SK-N-SH (cell line): Measurements from ENCODE around the gene CST9. TPM values are rescaled to one million over a fixed set of nuclear protein-coding genes. Genes with fewer than 3 reads are reported as not detected.

Source experiments
- CTCF ChIA-PET: fragments of 300-600, 350-600 bp; formaldehyde crosslinking; extraction: SDS; loops from one replicate; lab custom pipeline; 2021; lab: Yijun Ruan, JAX
- POLR2A ChIA-PET: fragments of 350-600 bp; sonication (Branson Sonifier 250); formaldehyde crosslinking; extraction: SDS; loops from one replicate; lab custom pipeline; 2020; ENCODE audit warnings: antibody characterized with exemption, inconsistent platforms; lab: Yijun Ruan, JAX
- DNase-seq: peaks from one replicate; pipeline ENCODE4 v3.0.0; 2012
- H2AFZ ChIP-seq: fragments of 200-600 bp; sonication (generic); 2 replicates; pipeline ENCODE4 v1.8.1; 2016; ENCODE audit warnings: antibody characterized with exemption, mild to moderate bottlenecking, low read depth
- H3F3A ChIP-seq: fragments of 200-600 bp; sonication (generic); replicated peaks from 2 replicates; pipeline ENCODE3; 2016; ENCODE audit warnings: antibody characterized with exemption, mild to moderate bottlenecking; ENCODE audit not compliant: insufficient read depth
- H3K27ac ChIP-seq, 2 experiments: fragments of 200-500 bp in 1 of 2; fragments of 200-600 bp in 1 of 2; sonication (Bioruptor generic) in 1 of 2; sonication (generic), shearing (Covaris generic) in 1 of 2; 2 replicates each; pipeline versions ENCODE4 v1.5.1 to v1.6.1; 2014 to 2016; ENCODE audit warnings: low read depth in 2 of 2, inconsistent platforms in 1 of 2, low read length in 1 of 2, mild to moderate bottlenecking in 1 of 2, mixed read lengths in 1 of 2
- H3K27me3 ChIP-seq: fragments of 200-600 bp; sonication (generic), shearing (Covaris generic); 2 replicates; pipeline ENCODE4 v1.6.1; 2016; ENCODE audit warnings: mixed run types; ENCODE audit not compliant: insufficient read depth
- H3K36me3 ChIP-seq, 2 experiments: fragments of 200-500 bp in 1 of 2; fragments of 200-600 bp in 1 of 2; sonication (Bioruptor generic) in 1 of 2; sonication (generic) in 1 of 2; replicated peaks in 1 of 2; 2 replicates each; pipeline versions ENCODE3 to v1.5.1; 2014 to 2016; ENCODE audit warnings: low read length in 1 of 2, mild to moderate bottlenecking in 1 of 2; ENCODE audit not compliant: insufficient read depth in 2 of 2, control insufficient read depth in 1 of 2
- H3K4me1 ChIP-seq, 2 experiments: fragments of 200-500 bp in 1 of 2; fragments of 200-600 bp in 1 of 2; sonication (Bioruptor generic) in 1 of 2; sonication (generic), shearing (Covaris generic) in 1 of 2; 2 replicates each; pipeline versions ENCODE4 v1.5.1 to v1.6.1; 2014 to 2016; ENCODE audit warnings: low read depth in 1 of 2, low read length in 1 of 2, mixed run types in 1 of 2; ENCODE audit not compliant: insufficient read depth in 2 of 2, control insufficient read depth in 1 of 2
- H3K4me2 ChIP-seq: fragments of 200-600 bp; sonication (generic), shearing (Covaris generic); 2 replicates; pipeline ENCODE4 v1.6.1; 2017; ENCODE audit warnings: mixed run types
- H3K4me3 ChIP-seq, 2 experiments: fragments of 200-500 bp in 1 of 2; fragments of 200-600 bp in 1 of 2; sonication (Bioruptor generic) in 1 of 2; sonication (generic), shearing (Covaris generic) in 1 of 2; 2 replicates each; pipeline versions ENCODE4 v1.5.1 to v1.8.1; 2014 to 2016; ENCODE audit warnings: low read depth in 2 of 2, inconsistent platforms in 1 of 2, low read length in 1 of 2, mild to moderate bottlenecking in 1 of 2, mixed read lengths in 1 of 2, moderate library complexity in 1 of 2
- H3K79me2 ChIP-seq: fragments of 200-600 bp; sonication (generic); 2 replicates; pipeline ENCODE4 v1.8.1; 2017; ENCODE audit warnings: mild to moderate bottlenecking; ENCODE audit not compliant: insufficient read depth
- H3K9ac ChIP-seq: fragments of 200-600 bp; sonication (generic); 2 replicates; pipeline ENCODE4 v1.6.1; 2017; ENCODE audit warnings: mixed run types
- H3K9me2 ChIP-seq: fragments of 200-600 bp; sonication (generic); 2 replicates; pipeline ENCODE4 v1.6.1; 2017; ENCODE audit warnings: mixed run types
- H3K9me3 ChIP-seq: fragments of 200-600 bp; sonication (generic); 2 replicates; pipeline ENCODE4 v1.6.1; 2017; ENCODE audit warnings: mixed run types, mild to moderate bottlenecking, moderate library complexity
- H4K20me1 ChIP-seq: fragments of 200-600 bp; sonication (generic); 2 replicates; pipeline ENCODE4 v1.6.1; 2017; ENCODE audit warnings: mild to moderate bottlenecking, mixed run types; ENCODE audit not compliant: insufficient read depth
- ELF1 ChIP-seq: IDR thresholded peaks from 2 replicates; pipeline ENCODE4 v1.4.0; 2012
- GABPA ChIP-seq: IDR thresholded peaks from 2 replicates; pipeline ENCODE4 v1.4.0; 2012; ENCODE audit warnings: low read depth, mild to moderate bottlenecking
- GATA2 ChIP-seq: sonication (generic); formaldehyde crosslinking; IDR thresholded peaks from 2 replicates; pipeline ENCODE4 v1.5.0; 2020; ENCODE audit warnings: mild to moderate bottlenecking, missing genetic modification reagents
- IRF3 ChIP-seq: fragments of 150-350 bp; IDR thresholded peaks from 2 replicates; pipeline ENCODE4 v1.6.1; 2016; ENCODE audit warnings: mild to moderate bottlenecking, low read depth, low read length
- JUND ChIP-seq: IDR thresholded peaks from 2 replicates; pipeline ENCODE4 v1.4.0; 2012
- MEF2A ChIP-seq: IDR thresholded peaks from 2 replicates; pipeline ENCODE4 v1.4.0; 2012; ENCODE audit warnings: low read depth, borderline replicate concordance
- MXI1 ChIP-seq: IDR thresholded peaks from 2 replicates; pipeline ENCODE4 v1.6.1; 2012; ENCODE audit warnings: mild to moderate bottlenecking, low read depth, low read length, improper control_type of control experiment
- NFIC ChIP-seq: IDR thresholded peaks from 2 replicates; pipeline ENCODE4 v1.4.0; 2012; ENCODE audit warnings: borderline replicate concordance
- NRF1 ChIP-seq: IDR thresholded peaks from 2 replicates; pipeline ENCODE4 v1.6.1; 2012; ENCODE audit warnings: low read depth, mild to moderate bottlenecking, low read length
- RXRA ChIP-seq: IDR thresholded peaks from 2 replicates; pipeline ENCODE4 v1.4.0; 2012; ENCODE audit warnings: low read depth, mild to moderate bottlenecking, borderline replicate concordance
- SMC3 ChIP-seq: IDR thresholded peaks from 2 replicates; pipeline ENCODE4 v1.6.1; 2012; ENCODE audit warnings: low read depth, low read length, improper control_type of control experiment
- WGBS: methylation state at CpG from one replicate; pipeline ENCODE4 v1.1.6; 2017; ENCODE audit warnings: low lambda C conversion rate; 5-methylcytosine and 5-hydroxymethylcytosine counted together
- polyA plus RNA-seq, 3 experiments: library from polyadenylated mRNA; depleted of rRNA; stranded (reverse); fragments of >200 nt; gene quantifications; 2 replicates each; pipeline ENCODE4 v1.2.3, GENCODE V29; 2012
- TF ChIP-seq, protein P1 (sequence below): IDR thresholded peaks from 2 replicates; pipeline ENCODE4 v1.4.0; 2012; ENCODE audit warnings: low read depth

The CST9 gene
- polyA plus RNA-seq, 1 of the 3 experiments (the other 2 are of a cell fraction) = not detected

GRCh38 chr20:23631981-23632710 lies 26.4 kb upstream of the CST9 start:
- Histone ChIP-seq H3K9me3 (no peaks in the 10 kb centered on the region), H3K79me2 (peaks cover 19% of the 10 kb centered on the region), H3K36me3 (peaks cover 0 to 13% of the 10 kb centered on the region in 2 experiments), H4K20me1 (peaks cover 7% of the 10 kb centered on the region; the same call in 1 of the 2 replicates), H3K4me2 (no peak overlapping the region), H3K4me3 (no peak overlapping the region), H3K9ac (no peak overlapping the region), H2AFZ (no peak overlapping the region), H3F3A (no peaks in the 10 kb centered on the region), H3K27me3 (no peaks in the 10 kb centered on the region), H3K9me2 (no peaks in the 10 kb centered on the region), H3K27ac (no peak overlapping the region), H3K4me1 (peaks cover 4 to 10% of the 10 kb centered on the region in 2 experiments; a peak in 1 of 4 replicates)
- no peak for DNase-seq
- ChIA-PET CTCF (no interaction called here), POLR2A (no interaction called here)
- no peak for TF ChIP-seq JUND
- no peak for TF ChIP-seq NFIC
- no peak for TF ChIP-seq IRF3
- TF ChIP-seq ELF1 = no peak
- WGBS = 89% methylated on average over 5 of the region's 12 CpGs

DNA sequence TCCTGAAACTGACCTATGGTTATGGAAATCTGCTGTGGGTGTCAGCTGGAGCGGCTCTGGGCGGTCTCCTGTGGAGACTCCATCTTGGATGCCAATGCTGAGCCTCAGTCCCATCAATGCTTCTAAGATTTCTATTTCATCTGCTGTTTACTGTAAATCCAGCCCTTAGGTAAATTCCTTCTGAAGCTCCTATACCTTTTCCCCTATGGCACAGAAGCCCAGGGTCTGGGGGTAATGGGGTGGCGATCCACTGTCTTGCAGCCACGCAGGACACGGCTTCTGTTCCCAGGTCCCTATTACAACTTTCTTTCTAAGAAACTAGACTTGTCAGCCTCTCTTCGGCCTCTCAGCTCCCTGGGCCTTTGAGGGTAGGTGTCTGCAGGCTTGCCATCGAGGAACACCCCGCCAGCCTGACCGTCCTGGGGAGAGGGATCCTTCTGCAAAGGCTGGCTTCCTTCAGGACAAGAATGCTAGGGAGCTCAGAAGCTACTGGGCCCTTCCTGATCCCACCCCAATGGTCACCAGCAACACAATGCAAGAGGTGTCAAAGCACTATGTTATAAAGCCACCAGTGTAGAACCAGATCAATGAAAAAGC lies 25.6 kb upstream of the CST9 start:
- Histone ChIP-seq H3K9ac (no peak overlapping the region), H3K9me3 (no peaks in the 10 kb centered on the region), H3K4me3 (no peak overlapping the region), H2AFZ (no peak overlapping the region), H3K27ac (no peak overlapping the region), H3K4me2 (no peak overlapping the region), H3F3A (no peaks in the 10 kb centered on the region), H3K79me2 (peaks cover 11% of the 10 kb centered on the region), H3K27me3 (no peaks in the 10 kb centered on the region), H3K9me2 (no peaks in the 10 kb centered on the region), H3K4me1 (peaks cover under 1 to 4% of the 10 kb centered on the region in 2 experiments; a peak in 1 of 4 replicates), H3K36me3 (peaks cover 0 to 13% of the 10 kb centered on the region in 2 experiments), H4K20me1 (peaks cover 5% of the 10 kb centered on the region; the same call in 1 of the 2 replicates)
- 95% methylated on average over 9 of the region's 9 CpGs for WGBS
- no peak for DNase-seq
- ChIA-PET POLR2A (no interaction called here), CTCF (interaction anchor here (1.1 kb wide), 1 partner anchor 25 kb away, joined by 3 read pairs; no protein-coding TSS in a partner anchor)
- no peak for TF ChIP-seq SMC3
- TF ChIP-seq, protein P1, sequence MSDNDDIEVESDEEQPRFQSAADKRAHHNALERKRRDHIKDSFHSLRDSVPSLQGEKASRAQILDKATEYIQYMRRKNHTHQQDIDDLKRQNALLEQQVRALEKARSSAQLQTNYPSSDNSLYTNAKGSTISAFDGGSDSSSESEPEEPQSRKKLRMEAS = no peak
- TF ChIP-seq GATA2 (CRISPR knock-in tag) = no peak
- TF ChIP-seq JUND = no peak
- TF ChIP-seq NFIC = no peak
- no peak for TF ChIP-seq GABPA
- no peak for TF ChIP-seq MEF2A
- no peak for TF ChIP-seq RXRA
- no peak for TF ChIP-seq MXI1
- no peak for TF ChIP-seq NRF1
